NCI-H526 treated with DMSO at 0.1 percent for 48 hours (cell line): Measurements from ENCODE around the gene MCM9.

Experiments
- DNase-seq: peaks from one replicate; lab custom pipeline; 2025; lab: John Stamatoyannopoulos, UW

MCM9 gene

DNA sequence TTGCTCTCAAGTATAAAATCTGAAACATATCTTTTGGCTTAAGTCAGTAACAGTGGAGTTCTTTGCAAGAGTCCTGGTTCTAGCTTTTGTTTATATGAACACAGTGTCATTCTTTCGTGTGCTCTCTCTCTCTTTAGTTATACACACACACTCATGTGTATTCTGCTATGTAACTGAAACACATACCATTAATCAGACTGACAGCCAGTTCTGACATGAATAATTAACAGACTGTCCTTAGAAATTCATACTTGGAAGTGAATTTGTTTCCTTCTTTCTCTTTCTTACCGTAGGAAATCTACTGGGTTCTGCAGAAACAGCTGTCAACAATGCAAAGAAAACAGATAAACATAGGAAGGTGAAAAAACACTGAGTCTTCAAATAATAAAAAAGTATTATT lies 2.5 kb downstream of the MCM9 start:
- no peak for DNase-seq

- no peak for DNase-seq
Measured at GRCh38 chr6:118931436-118931835, 3.5 kb downstream of the MCM9 start.

GRCh38 chr6:118930680-118931079 lies 4.3 kb downstream of the MCM9 start:
- no peak for DNase-seq

GRCh38 chr6:118923035-118923434 lies 11.9 kb downstream of the MCM9 start:
- no peak for DNase-seq

GRCh38 chr6:118921084-118921483 lies 13.9 kb downstream of the MCM9 start:
- no peak for DNase-seq

DNA sequence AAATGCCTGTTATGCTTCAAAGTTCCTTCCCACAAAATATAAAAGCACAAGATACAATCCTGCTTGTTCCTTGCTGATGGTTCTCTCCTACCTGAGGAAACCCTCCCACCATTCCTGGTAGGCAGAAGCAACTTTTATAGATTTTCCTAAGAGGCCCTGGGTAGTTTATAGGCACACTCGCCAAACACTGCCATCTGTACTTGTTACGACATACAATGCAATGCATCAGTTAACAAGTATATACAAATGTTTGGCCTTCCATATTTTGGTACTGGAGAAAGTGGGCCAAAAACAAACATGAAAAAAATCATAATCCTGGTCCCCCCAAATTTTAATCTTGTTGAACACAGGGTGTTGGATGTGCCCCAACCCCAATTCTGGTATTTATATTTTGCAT lies 16.6 kb downstream of the MCM9 start:
- no peak for DNase-seq

GRCh38 chr6:118917546-118918328 lies 17.2 kb downstream of the MCM9 start:
- DNase-seq, result no peak

- no peak for DNase-seq
Measured at GRCh38 chr6:118914598-118914997, 20.4 kb downstream of the MCM9 start.

DNA sequence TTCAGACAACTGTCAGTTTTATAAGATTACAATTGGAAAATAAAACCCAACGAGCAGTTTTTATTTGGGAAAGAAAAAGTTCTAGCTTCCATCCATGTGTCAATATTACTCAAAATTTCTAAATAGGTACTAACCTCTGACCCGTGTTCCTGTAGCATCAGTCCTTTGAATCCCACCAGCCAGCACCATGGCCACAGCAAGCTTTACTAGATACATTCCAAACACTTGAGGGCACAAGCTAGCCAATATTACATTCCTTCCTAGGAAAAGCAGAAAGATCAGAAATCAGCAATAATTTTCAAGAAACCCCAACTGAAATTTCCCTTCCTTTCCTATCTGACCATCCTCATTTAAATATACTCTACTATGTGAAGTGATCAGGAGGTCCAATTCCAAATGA lies 21.8 kb downstream of the MCM9 start:
- DNase-seq, result no peak

GRCh38 chr6:118912646-118913045 lies 22.3 kb downstream of the MCM9 start:
- no peak for DNase-seq

GRCh38 chr6:118908441-118908840 lies 26.5 kb downstream of the MCM9 start:
- no peak for DNase-seq

GRCh38 chr6:118905851-118906250 lies 29.1 kb downstream of the MCM9 start:
- DNase-seq, result no peak

DNA sequence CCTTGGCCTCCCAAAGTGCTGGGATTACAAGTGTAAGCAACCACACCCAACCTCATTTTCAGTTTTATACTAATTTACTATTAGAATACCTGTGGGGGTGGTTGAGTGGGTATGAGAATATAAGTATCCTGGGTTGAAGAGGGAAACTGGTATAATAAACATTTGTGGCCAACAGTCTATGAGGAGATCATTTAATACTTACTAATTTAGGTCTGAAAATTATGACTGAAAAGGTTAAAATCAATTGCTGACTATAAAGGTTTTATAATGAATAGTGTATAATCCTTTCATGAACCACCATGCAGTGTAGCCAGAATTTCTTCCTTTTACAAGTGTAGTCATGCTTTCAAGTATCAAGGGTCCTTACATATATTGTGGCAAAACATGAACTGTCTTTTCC lies 29.9 kb downstream of the MCM9 start:
- DNase-seq, result no peak

DNA sequence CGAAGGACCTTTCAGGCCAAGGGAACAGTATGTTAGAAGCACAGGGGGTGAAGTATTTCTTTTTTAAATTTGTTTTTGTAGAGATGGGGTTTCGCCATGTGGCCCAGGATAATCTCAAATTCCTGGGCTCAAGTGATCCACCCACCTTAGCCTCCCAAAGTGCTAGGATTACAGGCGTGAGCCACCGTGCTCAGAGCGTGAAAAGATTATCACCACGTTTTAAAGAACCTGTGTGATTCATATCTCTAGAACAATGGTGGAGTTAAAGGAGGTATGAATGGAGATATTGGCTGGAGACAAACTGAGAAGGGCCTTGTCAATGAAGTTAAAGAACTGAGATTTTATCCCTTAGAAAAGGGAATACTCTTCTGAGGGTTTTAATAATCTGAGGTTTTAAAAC lies 31.3 kb downstream of the MCM9 start:
- DNase-seq, result no peak

- DNase-seq, result no peak
Measured at GRCh38 chr6:118903138-118903537, 31.8 kb downstream of the MCM9 start.

GRCh38 chr6:118902726-118903125 lies 32.2 kb downstream of the MCM9 start:
- no peak for DNase-seq

DNA sequence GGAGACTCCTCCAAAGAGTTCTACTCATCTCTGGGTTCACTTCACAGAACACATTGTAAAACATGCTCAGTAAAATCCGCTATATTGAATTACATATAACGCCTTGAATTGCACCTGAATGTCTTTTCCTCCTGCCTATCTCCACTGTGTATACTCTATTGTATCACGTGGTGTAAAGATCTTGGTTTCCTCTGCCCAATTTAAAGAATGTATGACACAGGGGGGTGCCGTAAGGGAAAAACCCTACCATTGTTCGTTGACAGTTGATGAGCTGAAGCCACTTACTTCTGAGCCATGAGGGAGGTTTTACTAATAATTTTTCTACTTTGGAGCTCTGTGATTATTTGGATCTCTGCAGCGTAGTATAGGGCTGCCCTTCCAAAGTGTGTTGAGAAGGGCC lies 35.0 kb downstream of the MCM9 start:
- DNase-seq, result no peak

GRCh38 chr6:118897386-118897785 lies 37.6 kb downstream of the MCM9 start:
- DNase-seq, result no peak

GRCh38 chr6:118896339-118897136 lies 38.4 kb downstream of the MCM9 start:
- DNase-seq, result peak; percentile 72

DNA sequence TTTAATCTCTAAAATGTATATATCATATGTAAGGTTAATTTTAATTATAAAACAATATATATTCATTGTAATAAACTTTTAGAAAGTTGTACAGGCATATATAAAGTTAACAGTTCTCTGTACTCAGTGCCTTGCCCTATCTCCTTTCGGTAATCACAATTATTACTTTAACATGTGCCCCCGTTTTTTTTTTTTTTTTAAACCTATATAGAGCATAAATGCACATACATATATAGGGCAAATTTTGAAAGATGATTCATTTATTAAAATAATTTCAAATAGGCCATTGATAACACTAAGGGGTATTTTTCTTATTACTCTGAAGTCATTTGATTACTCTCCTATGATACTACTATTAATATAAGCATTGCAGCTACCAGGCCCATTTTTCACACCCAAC lies 39.1 kb downstream of the MCM9 start:
- peak; percentile 30 for DNase-seq

DNA sequence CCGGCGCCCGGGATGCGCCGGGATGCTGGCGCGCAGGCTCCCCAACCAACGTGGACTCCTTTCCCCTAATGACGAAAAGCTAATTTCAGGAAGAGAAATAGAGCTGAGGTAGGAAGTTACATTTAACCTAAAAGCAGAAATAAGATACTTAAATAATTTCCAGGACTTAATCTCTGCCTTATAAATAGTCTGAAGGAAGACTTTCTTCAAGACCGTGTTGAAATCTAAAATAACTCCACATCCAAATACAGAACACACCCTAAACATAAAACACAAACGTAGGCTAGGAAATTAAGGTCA lies 39.7 kb downstream of the MCM9 start:
- DNase-seq, result peak; percentile 80

GRCh38 chr6:118894425-118895260 lies 40.3 kb downstream of the MCM9 start:
- DNase-seq, result peak; percentile 60
